ENCODE data around the gene HOXC4. TPM values are rescaled to one million over a fixed set of nuclear protein-coding genes. Genes with fewer than 3 reads are reported as not detected.

HOXC4 gene
- total and polyA plus RNA-seq, 10 of the 15 experiments (the other 5 are each of a cell fraction or from before 2014, with no cell fraction given) = 1.0 to 11.4 (median 4.2) TPM

GRCh38 chr12:54011665-54012532 is 41.7 kb upstream of the HOXC4 start:
- Histone ChIP-seq H4K20me1 (ENCODE audit: control insufficient read depth, insufficient read depth) (no peaks in the 10 kb centered on the region; the same call in 1 of the 2 replicates), H2AFZ (ENCODE audit: control insufficient read depth, low read depth, low read length) (no peak overlapping the region), H3K4me1 (ENCODE audit: control insufficient read depth, insufficient read depth, low read length) (no peaks in the 10 kb centered on the region), H3K36me3 (ENCODE audit: control insufficient read depth in 2 of 2, insufficient read depth in 2 of 2, low read length in 1 of 2) (no peaks in the 10 kb centered on the region), H3K27ac (ENCODE audit: control insufficient read depth, insufficient read depth) (no peak overlapping the region), H3K9me3 (replicated peaks; ENCODE audit: control insufficient read depth, insufficient read depth, low read length) (no peaks in the 10 kb centered on the region), H3K4me3 (no peak overlapping the region), H3K27me3 (replicated peaks in 1 of 2; ENCODE audit: control insufficient read depth in 2 of 2, insufficient read depth in 2 of 2, low read length in 1 of 2) (peaks cover 32 to 46% of the 10 kb centered on the region in 2 experiments), H3K79me2 (ENCODE audit: control insufficient read depth, insufficient read depth, low read length) (no peaks in the 10 kb centered on the region), H3K9ac (ENCODE audit: control insufficient read depth, insufficient read depth, low read length) (no peak overlapping the region), H3K4me2 (ENCODE audit: control insufficient read depth, insufficient read depth) (no peak overlapping the region)
- WGBS (ENCODE audit: insufficient coverage, insufficient replicate concordance, low lambda C conversion rate, missing lambda C conversion rate) = 29% methylated on average over 14 of the region's 14 CpGs
- intact Hi-C loops (cut with micrococcal nuclease; ENCODE audit: unreplicated experiment) (no loop called here), in situ Hi-C loops (cut with MboI) (no loop called here)
- ChIA-PET RAD21 (ENCODE audit: unreplicated experiment) (interaction anchor here (0.9 to 1.5 kb wide), 2 partner anchors 11 to 205 kb away, joined by 3 read pairs; no protein-coding TSS in a partner anchor), CTCF (interaction anchor here (0.6 to 1.8 kb wide), 5 partner anchors 20 to 573 kb away, joined by 3 to 6 read pairs (median 3); no protein-coding TSS in a partner anchor), POLR2A (interaction anchor here (0.7 kb wide), 1 partner anchor 872 kb away, joined by 3 read pairs; no protein-coding TSS in a partner anchor), SMC1A (ENCODE audit: uncharacterized antibody, unreplicated experiment) (interaction anchor here (1.0 to 1.2 kb wide), 2 partner anchors 21 to 196 kb away, joined by 3 read pairs; partner anchors contain the start of gene HOXC5)
- BruUV-seq (replicated peaks) = no TSS peak
- DNase-seq (ENCODE audit: low read depth, low spot score) (no peak), FAIRE-seq (no peak), ATAC-seq (no peak)
- TF ChIP-seq YBX1 (IDR thresholded peaks at IDR 0.05) (no peak), CEBPZ (IDR thresholded peaks at IDR 0.05; ENCODE audit: low read depth, low read length) (no peak), TARDBP (IDR thresholded peaks at IDR 0.05; ENCODE audit: borderline replicate concordance) (no peak), E2F4 (IDR thresholded peaks at IDR 0.05; ENCODE audit: low read depth, low read length) (no peak), NR2C1 (IDR thresholded peaks at IDR 0.05) (no peak), PAX8 (IDR thresholded peaks at IDR 0.05) (no peak)
- TF ChIP-seq, protein P1, sequence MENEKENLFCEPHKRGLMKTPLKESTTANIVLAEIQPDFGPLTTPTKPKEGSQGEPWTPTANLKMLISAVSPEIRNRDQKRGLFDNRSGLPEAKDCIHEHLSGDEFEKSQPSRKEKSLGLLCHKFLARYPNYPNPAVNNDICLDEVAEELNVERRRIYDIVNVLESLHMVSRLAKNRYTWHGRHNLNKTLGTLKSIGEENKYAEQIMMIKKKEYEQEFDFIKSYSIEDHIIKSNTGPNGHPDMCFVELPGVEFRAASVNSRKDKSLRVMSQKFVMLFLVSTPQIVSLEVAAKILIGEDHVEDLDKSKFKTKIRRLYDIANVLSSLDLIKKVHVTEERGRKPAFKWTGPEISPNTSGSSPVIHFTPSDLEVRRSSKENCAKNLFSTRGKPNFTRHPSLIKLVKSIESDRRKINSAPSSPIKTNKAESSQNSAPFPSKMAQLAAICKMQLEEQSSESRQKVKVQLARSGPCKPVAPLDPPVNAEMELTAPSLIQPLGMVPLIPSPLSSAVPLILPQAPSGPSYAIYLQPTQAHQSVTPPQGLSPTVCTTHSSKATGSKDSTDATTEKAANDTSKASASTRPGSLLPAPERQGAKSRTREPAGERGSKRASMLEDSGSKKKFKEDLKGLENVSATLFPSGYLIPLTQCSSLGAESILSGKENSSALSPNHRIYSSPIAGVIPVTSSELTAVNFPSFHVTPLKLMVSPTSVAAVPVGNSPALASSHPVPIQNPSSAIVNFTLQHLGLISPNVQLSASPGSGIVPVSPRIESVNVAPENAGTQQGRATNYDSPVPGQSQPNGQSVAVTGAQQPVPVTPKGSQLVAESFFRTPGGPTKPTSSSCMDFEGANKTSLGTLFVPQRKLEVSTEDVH (IDR thresholded peaks at IDR 0.05; ENCODE audit: low read depth, partially characterized antibody) = no peak
- TF ChIP-seq, protein P2, sequence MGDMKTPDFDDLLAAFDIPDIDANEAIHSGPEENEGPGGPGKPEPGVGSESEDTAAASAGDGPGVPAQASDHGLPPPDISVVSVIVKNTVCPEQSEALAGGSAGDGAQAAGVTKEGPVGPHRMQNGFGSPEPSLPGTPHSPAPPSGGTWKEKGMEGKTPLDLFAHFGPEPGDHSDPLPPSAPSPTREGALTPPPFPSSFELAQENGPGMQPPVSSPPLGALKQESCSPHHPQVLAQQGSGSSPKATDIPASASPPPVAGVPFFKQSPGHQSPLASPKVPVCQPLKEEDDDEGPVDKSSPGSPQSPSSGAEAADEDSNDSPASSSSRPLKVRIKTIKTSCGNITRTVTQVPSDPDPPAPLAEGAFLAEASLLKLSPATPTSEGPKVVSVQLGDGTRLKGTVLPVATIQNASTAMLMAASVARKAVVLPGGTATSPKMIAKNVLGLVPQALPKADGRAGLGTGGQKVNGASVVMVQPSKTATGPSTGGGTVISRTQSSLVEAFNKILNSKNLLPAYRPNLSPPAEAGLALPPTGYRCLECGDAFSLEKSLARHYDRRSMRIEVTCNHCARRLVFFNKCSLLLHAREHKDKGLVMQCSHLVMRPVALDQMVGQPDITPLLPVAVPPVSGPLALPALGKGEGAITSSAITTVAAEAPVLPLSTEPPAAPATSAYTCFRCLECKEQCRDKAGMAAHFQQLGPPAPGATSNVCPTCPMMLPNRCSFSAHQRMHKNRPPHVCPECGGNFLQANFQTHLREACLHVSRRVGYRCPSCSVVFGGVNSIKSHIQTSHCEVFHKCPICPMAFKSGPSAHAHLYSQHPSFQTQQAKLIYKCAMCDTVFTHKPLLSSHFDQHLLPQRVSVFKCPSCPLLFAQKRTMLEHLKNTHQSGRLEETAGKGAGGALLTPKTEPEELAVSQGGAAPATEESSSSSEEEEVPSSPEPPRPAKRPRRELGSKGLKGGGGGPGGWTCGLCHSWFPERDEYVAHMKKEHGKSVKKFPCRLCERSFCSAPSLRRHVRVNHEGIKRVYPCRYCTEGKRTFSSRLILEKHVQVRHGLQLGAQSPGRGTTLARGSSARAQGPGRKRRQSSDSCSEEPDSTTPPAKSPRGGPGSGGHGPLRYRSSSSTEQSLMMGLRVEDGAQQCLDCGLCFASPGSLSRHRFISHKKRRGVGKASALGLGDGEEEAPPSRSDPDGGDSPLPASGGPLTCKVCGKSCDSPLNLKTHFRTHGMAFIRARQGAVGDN (IDR thresholded peaks at IDR 0.05) = no peak

Measured in GM12878 (cell line).